Fibroblast of skin of left quadriceps (primary cell): ENCODE measurements around the gene FBXL7.

Experiments used
- DNase-seq, 2 experiments: peaks; one replicate each; pipeline ENCODE4 v3.0.0-alpha.2; 2013; ENCODE audit warnings: low read depth in 2 of 2

The FBXL7 gene

DNA sequence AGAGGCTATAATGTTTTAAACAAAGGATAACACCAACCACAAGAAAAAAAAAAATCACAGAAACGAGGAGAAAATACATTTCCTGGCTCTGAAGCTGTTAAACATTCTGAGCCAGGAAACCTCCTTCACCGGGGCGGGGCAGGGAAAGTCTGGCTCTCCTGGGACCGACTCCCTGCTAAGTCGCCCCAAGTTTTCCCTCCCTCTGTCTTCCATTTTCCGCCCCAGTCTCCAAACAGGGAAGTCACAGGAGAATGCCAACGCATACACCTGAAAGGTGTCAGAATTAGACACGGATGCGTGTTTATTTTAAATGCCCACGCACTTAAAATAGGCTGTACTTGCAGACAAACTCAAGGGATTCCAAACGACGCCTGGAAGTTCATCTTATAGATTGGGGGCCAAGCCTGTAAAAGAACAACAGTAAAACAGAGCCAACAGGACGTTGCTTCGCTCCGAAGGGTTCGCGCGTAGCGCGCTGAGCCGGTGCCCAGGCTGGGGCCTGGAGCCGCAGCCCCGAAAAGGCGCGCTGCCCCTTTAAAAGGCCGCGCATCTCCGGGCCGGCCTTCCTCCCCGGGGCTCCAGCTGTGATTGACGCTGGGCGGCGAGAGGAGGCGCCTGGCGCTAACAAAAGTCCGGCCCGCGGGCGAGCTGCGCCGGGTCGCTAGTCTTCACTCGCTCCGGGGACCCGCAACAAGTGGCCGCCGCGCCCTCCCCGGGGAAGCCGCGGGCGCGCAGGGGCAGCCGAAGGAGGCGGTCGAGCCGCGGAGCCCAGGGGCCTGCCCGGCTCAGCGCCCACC is at the start of gene FBXL7:
Gene FBXL7, plus strand, starts transcription at position 653 of the 797 bp plus-strand sequence.
- DNase-seq = peak; percentile 55 to 59

GRCh38 chr5:15450473-15450872 is 49.5 kb upstream of the FBXL7 start:
- DNase-seq = no peak

DNA sequence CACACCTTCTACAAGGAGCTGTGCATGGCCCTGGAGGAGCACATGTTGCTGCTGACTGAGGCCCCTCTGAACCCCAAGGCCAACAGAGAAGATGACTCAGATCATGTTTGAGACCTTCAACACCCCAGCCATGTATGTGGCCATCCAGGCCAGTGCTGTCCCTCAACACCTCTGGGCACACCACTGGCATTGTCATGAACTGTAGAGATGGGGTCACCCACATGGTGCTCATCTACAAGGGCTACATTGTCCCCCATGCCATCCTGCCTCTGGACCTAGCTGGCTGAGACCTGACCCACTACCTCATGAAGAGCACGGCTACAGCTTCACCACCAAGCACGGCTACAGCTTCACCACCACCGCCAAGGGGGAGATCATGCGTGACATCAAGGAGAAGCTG is 49.0 kb upstream of the FBXL7 start:
- no peak for DNase-seq

DNA sequence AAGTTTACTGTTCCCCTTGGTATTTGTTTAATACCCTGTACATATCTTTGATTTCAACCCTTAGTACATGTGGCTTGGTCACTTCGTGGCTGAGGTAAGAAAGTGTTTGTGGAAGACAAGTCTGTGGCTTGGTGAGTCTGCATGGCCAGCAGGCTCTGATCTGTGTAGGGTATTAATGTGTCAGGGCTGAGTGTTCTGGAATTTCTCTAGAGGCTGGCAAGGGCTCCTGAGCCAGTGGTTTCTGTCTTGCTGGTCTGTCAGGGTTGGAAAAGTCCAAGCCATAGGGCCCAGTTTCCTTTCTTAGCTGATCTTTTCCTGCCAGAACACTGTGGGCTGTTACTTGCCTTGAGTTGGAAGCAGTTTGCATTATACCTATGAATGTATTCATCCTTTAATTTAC is 48.0 kb upstream of the FBXL7 start:
- no peak for DNase-seq

DNA sequence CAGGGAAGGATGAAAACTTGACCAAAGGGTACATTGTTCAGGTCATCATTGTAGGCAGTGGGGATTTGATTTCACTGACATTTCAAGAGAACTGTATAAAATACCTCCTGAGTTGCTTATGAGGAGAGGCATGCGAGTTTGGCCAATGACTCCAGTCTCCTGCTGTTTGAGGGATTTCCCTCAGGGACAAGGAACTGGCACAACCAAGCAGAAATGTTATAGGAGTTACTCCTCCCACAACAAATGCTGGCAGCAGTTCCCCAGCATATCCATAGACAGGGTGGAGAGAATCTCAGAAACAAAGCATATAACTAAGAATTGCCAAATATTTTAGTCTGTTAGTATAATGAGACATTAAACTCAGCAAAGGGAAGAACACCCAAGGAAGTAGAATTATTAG is 47.2 kb upstream of the FBXL7 start:
- no peak for DNase-seq

- no peak for DNase-seq
These were observed 40.8 kb upstream of the FBXL7 start for GRCh38 chr5:15459200-15459599.

DNA sequence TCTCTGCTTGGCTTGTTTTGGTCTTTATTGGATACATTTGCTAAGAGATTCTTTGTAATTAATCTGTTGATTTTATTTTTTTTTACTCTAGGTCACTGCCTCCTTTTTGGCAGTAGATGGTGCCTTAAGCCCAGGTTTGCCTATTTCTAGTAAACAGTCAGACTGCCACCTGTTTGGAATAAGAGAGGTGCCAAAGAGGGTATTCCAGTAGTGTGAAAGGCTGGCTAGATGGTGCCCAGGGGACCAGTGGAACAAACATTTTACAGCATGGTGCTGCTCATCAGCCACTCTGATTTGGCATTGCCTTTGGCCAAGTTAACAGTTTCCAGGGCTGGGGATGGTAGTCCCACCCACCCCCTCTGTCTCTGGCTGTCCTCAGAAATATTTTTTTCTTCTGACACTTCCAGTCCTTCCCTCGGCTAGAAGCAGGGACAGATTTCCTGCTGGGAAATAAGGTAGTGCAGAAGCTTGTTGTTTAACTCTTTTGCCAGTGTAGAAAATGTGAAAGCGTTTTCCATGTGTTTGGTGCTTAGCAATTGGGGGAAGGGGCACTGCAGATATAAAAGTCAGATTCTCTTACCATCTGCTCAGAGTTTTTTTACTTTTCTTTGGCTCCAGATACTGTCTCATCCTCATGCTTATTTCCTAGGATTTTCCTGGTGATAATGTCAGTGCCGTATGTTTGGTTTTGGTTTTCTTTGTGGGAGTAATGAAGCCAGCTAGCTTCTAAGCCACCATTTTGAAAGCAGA is 36.6 kb upstream of the FBXL7 start:
- DNase-seq = no peak

DNA sequence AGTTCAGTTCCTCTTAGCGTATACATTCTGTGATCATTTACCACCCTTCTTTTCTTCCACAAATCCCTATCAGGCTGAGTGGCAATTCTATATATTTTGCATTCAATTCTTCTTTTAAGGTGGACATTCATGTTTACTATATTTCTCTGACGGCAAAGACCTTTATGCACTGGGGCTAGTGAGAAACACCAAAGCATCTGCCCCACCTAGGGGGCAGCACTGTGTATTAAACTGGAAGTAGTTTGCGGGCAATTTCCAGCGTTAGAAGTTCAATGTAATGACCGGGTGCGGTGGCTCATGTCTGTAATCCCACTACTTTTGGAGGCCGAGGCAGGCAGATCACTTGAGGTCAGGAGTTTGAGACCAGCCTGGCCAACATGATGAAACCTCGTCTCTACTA is 27.9 kb upstream of the FBXL7 start:
- DNase-seq = no peak

GRCh38 chr5:15474143-15474719 is 25.7 kb upstream of the FBXL7 start:
- DNase-seq = no peak

GRCh38 chr5:15475367-15475766 is 24.6 kb upstream of the FBXL7 start:
- no peak for DNase-seq

DNA sequence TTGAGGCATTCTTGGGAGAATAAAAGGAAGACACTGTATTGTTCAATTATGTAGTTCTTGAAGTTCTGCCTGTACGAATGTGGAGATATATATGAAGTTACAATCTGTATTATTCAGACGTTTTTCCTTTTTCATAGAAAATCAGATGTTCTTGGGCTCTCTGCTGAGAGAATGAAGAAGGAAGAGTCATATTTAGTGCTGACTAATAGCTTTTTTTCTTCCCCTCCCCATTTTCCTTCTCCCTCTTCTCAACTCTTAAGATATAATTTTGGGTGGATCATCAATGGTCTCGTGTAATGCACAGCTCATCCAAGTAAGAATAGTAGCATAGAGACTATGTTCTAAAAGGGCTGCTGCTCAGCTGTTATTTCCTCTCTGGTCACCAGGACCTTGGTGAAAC is 23.0 kb upstream of the FBXL7 start:
- DNase-seq = no peak

GRCh38 chr5:15480436-15480835 is 19.5 kb upstream of the FBXL7 start:
- DNase-seq = no peak

- DNase-seq = no peak
These were observed 16.5 kb upstream of the FBXL7 start for GRCh38 chr5:15483351-15484097.

DNA sequence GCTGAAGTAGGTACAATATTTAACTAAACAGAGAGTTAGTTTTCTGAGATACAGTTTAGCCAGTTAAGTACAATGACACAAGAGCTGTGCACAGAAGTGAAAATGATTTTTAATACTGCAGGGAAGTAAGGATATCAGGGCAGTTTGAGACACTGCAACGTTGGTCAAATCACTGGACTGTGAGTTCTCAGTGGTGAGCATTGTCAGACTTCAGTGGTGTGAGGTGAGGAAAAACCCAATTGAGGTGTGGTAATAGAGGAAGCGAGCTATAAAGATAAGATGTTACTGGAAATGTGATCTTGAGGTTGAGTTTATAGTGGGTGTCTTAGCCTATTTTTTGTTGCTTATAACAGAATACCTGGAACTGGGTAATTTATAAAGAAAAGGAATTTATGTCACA is 12.8 kb upstream of the FBXL7 start:
- DNase-seq = no peak

GRCh38 chr5:15489571-15490235 is 10.3 kb upstream of the FBXL7 start:
- no peak for DNase-seq

DNA sequence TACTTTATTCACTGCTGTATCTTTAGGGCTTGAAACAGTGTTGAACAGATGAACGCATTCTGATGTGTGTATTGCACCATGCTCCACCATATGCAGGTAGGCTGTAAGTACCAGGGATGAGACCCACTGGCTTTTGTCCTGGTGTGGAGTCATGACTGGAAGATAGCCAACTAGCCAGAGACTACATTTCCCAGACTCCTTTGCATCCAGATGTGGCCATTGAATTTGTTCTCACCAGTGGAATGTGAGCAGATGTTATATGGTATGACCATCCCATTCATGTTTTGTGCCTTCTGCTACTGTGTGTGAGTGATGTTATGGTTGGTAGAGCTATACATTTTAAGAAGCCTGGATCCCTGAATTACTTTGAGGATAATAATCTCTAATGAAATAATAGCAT is 7.4 kb upstream of the FBXL7 start:
- DNase-seq = no peak

- no peak for DNase-seq
These were observed 6.5 kb upstream of the FBXL7 start for GRCh38 chr5:15493501-15493900.

- no peak for DNase-seq
These were observed 5.0 kb upstream of the FBXL7 start for GRCh38 chr5:15495026-15495425.

DNA sequence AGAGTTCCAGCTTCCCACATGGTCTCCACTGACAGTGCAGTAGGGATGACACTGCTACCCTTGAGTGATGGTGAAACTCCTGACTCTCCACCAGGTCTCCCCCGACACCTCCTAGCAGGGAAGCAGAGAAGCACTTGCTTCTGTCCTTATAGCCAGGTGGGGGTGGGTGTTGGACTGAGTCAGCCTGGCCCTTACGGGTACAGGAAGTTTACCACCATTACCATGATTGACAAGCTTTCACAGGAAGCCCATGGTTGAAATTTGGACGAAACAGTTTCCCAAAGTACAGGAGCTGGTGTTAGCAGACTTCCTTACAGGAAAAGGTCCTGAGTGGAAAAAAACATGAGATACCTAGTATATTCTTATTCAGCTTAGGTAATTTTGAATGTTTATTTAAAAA is 3.1 kb upstream of the FBXL7 start:
- no peak for DNase-seq

DNA sequence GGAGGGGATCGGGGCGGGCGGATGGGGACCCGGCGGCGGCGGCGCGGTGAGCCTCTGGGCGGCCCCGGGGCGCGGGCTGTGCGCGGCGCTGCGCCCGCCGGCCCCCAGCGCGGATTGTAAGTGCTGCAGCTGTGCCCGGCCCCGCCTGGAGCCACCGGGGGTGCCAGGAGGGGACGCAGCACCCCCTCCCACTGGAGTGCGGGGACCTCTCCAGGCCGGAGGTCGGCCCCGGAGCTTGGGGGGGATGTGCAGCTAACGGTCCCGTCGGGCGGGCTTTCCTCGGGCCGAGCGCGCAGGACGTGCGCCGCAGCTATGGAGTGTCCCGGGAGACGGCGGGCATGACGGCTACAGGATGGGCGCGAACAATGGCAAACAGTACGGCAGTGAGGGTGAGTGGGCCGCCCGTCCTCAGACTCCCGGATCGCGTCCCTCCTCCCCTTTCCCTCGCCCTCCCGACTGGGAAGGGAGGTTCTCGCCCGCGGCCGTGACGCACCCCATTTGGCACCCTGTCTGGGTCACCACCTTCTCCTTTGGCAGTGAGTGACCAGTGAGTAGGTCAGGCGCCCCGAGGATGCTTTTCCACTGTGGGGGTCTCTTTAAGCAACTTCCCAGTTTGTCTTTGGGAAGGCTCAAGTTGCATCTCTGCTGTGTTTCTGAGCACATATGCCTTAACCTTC is 483 bp downstream of the FBXL7 start:
- DNase-seq = no peak
